ENCODE data around the gene HIVEP3.

The HIVEP3 gene

GRCh38 chr1:41862384-41863221 is 56.1 kb downstream of the HIVEP3 start (continued):
- TF ChIP-seq ZNF18 (tag by site-specific recombination; IDR thresholded peaks at IDR 0.05) = no peak
- no peak for TF ChIP-seq ZNF157 (tag by site-specific recombination; IDR thresholded peaks at IDR 0.05)
- no peak for TF ChIP-seq ZNF169 (tag by site-specific recombination; IDR thresholded peaks at IDR 0.05)
- no peak for TF ChIP-seq ZNF133 (tag by site-specific recombination; IDR thresholded peaks at IDR 0.05)
- TF ChIP-seq ZNF398 (tag by site-specific recombination; IDR thresholded peaks at IDR 0.05) = peak; percentile 100
- no peak for TF ChIP-seq REST (tag by site-specific recombination; IDR thresholded peaks at IDR 0.05)
- TF ChIP-seq ZFP37 (tag by site-specific recombination; IDR thresholded peaks at IDR 0.05) = peak; percentile 43; the same call in 1 of the 2 replicates
- peak; percentile 29; the same call in 1 of the 2 replicates for TF ChIP-seq ZNF639 (tag by site-specific recombination; IDR thresholded peaks at IDR 0.05)
- TF ChIP-seq ZEB2 (tag by site-specific recombination; IDR thresholded peaks at IDR 0.05) = peak; percentile 65
- no peak for TF ChIP-seq ZNF350 (tag by site-specific recombination; IDR thresholded peaks at IDR 0.05)
- 0 out of 2 replicates have a peak, but pooled peaks have one; percentile 14 for TF ChIP-seq ZNF394 (tag by site-specific recombination; IDR thresholded peaks at IDR 0.05; ENCODE audit: borderline replicate concordance)
- TF ChIP-seq EGR2 (tag by site-specific recombination; IDR thresholded peaks at IDR 0.05; ENCODE audit: low read depth) = peak; percentile 92
- peak; percentile 51 for TF ChIP-seq ZNF600 (tag by site-specific recombination; IDR thresholded peaks at IDR 0.05)
- peak; percentile 89 for TF ChIP-seq ZFHX2 (tag by site-specific recombination; conservative IDR thresholded peaks at IDR 0.05)
- no peak for TF ChIP-seq MEIS1 (CRISPR knock-in tag; IDR thresholded peaks at IDR 0.05; ENCODE audit: borderline replicate concordance)
- TF ChIP-seq KLF1 (tag by site-specific recombination; IDR thresholded peaks at IDR 0.05) = peak; percentile 41; the same call in 1 of the 2 replicates
- TF ChIP-seq ZFP69B (tag by site-specific recombination; IDR thresholded peaks at IDR 0.05) = peak; percentile 40; the same call in 1 of the 2 replicates
- TF ChIP-seq ZNF37A (tag by site-specific recombination; IDR thresholded peaks at IDR 0.05) = no peak
- TF ChIP-seq WT1 (tag by site-specific recombination; IDR thresholded peaks at IDR 0.05) = peak; percentile 99
- no peak for TF ChIP-seq TCF7L2 (IDR thresholded peaks at IDR 0.05; ENCODE audit: borderline replicate concordance, low read depth, low read length)
- peak; percentile 40; the same call in 1 of the 2 replicates for TF ChIP-seq TRIM28 (IDR thresholded peaks at IDR 0.05; ENCODE audit: borderline replicate concordance, low read length)
- no peak for TF ChIP-seq ZBTB21 (tag by site-specific recombination; IDR thresholded peaks at IDR 0.05)
- TF ChIP-seq ZNF837 (tag by site-specific recombination; IDR thresholded peaks at IDR 0.05) = no peak
- no peak for TF ChIP-seq ZNF449 (tag by site-specific recombination; IDR thresholded peaks at IDR 0.05)
- no peak for TF ChIP-seq ZSCAN16 (tag by site-specific recombination; IDR thresholded peaks at IDR 0.05)
- no peak for TF ChIP-seq ZNF311 (tag by site-specific recombination; IDR thresholded peaks at IDR 0.05; ENCODE audit: borderline replicate concordance)
- no peak for TF ChIP-seq KLF8 (tag by site-specific recombination; IDR thresholded peaks at IDR 0.05)
- TF ChIP-seq ZNF777 (tag by site-specific recombination; IDR thresholded peaks at IDR 0.05; ENCODE audit: borderline replicate concordance) = no peak

Data from HEK293 (cell line).